Smooth muscle cell of the brain vasculature (primary cell): Measurements from ENCODE around the gene PSD.

Source experiments
- DNase-seq: peaks from one replicate; pipeline ENCODE4 v3.0.0-alpha.2; 2012; ENCODE audit warnings: low read depth, low spot score

PSD gene

DNA sequence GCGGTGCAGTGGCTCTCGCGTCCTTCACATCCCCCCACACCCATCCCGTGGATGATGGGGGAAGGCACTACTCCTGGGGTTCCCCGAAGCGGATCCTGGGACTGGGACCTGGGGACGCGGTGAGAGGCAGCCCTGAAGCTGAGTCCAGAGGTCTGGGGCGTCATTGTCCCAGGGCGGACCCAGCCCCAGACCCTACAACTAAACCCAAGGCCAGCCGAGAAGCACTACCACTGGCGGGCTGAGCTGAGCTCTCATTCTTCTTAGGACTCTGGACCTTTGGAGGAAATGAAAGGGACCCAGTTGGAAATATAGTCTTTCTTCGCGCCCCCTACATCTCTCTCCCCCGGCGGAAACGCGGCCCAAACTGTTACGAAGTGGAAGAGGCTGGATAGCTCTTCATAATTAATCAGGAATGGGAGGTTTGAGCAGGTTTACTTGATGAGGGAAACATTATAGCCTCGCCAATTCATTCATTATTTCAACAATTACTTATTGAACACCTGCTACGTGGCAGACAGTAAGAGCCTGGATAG is 1.7 kb upstream of the PSD start:
- no peak for DNase-seq

DNA sequence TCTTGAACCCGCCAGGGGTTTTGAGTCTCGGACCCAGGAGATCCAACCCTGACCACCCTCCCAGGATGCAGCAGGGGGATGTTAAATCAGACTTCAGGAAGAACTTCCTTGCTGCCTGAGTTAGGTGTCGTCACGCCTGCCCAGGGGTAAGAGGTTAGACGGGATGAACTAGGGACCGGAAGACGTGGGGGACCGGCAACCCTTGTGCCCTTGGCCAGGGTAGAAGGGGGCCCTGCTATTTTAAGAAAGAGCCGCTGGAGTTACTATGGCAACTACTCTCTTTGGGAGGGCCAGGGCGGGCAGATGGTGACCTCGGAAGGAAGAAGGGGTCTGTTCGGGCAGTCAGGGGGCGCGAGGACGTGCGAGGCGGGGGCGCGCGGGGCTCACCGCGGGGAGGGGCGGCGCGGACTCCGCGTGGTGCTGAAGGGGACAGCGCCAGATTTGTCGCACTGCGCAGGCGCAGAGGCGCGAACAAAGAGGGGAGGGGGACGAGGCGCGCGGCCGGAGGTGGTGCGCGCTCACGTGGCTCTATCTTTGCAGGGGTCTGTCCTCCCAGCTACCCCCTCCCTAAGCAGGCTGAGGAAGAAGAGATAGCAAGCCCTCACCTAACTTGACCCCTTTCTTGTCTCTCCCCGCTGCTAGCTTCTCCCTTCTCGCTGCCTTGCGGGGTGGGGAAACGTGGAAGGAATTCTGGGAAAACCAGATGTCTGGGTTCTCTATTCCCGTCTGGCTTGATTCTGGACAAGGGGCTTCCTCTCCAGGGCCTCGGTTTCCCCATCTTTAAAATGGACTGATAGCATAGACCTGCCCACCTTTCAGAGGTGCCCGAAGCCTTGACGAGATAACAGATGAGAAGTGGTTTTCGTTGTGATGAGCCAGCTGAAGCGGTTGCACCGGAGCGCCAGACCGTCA is 940 bp upstream of the PSD start:
- DNase-seq, result no peak

DNA sequence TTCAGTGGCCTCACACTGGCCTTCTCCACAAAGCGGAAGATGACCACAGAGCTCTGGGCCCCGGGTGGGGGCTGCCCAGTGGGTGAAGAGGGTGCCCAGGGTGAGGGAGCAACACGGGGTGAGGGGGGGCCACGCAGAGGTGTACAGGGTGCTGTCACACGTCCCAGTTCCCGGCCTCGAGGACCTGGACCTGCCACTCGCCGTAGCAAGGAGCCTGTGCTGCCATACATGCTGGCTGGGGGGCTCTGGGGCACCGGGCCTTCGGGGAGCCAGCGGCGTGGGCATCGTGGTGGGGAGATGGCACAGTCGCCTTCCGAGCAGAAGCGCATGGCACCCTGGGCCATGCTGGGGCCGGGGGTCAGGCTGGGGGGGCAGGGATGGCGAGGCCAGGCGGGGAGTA is 1.9 kb downstream of the PSD start:
- no peak for DNase-seq

DNA sequence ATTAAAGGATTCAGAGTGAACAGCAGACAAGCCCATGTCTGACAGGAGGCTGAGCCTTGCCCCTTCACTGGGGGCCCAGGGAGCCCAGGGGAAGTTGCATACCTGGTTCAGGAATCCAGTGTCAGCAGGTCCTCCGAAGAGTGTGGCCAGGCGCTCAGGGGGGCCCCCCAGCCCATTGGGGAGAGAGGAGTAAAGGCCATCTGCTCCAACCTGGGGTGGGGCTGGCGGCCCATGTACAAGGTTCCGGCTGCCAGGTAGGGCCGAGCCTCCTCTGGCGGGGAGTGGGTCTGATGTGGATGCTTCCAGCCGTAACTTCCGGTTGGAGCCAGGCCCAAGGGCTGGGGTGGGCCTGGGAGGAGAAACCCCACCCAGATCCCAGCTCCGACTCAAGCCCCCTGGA is 2.3 kb downstream of the PSD start:
- DNase-seq, result no peak

DNA sequence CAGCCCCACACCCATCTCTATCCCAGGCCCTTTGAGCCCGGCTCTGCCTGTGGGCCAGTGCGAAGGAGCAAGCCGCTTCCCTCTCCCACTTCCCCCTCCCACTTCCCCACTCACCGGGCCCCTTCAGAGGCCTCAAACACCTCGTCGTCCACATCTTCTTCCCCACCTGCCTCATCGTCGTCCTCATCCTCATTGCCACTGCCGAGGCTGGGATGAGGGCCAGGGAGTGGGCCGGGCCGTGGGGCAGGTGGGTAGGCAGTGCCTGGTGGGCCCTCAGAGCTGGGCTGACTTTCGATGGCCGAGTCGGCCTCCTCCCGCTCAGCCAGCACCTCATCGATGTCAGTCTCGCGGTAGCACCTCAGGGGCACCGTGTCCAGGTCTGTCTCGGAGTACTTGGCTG is 3.8 kb downstream of the PSD start:
- no peak for DNase-seq

DNA sequence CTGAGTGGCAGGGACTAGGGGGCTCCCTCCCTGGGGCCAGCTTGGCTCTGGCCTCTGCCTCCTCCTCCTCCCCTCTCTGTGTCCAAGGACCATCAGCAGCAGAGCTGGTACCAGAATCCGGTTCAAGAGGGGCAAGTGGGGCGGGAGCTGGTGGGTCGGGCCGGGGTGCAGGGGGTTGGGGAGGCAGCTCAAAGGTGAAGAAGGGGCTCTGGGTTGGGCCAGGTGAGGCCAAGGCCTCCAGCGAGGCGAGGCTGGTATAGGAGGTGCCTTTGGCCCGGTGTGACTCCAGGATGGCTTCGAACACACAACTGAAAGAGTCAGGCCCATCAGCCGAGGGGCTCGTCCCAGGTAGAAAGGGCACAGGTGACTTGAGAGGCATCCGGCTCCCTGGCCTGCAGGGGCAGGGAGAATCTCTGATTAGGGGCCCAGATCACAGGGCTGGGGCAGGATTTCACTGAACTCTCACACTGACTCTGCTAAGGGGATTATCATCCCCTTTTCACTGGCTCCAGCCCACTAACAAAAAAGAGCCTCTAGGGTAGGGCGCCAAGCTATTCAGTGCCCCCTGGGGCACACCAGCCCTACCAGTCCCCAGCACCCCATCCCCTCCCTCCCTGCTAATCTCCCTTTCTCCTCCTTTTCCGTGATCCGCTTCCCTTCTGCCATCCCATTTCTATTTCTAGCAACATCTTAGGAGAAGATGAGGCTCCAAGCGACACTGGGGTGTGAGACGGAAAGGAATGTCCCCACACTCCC is 4.6 kb downstream of the PSD start:
- no peak for DNase-seq

DNA sequence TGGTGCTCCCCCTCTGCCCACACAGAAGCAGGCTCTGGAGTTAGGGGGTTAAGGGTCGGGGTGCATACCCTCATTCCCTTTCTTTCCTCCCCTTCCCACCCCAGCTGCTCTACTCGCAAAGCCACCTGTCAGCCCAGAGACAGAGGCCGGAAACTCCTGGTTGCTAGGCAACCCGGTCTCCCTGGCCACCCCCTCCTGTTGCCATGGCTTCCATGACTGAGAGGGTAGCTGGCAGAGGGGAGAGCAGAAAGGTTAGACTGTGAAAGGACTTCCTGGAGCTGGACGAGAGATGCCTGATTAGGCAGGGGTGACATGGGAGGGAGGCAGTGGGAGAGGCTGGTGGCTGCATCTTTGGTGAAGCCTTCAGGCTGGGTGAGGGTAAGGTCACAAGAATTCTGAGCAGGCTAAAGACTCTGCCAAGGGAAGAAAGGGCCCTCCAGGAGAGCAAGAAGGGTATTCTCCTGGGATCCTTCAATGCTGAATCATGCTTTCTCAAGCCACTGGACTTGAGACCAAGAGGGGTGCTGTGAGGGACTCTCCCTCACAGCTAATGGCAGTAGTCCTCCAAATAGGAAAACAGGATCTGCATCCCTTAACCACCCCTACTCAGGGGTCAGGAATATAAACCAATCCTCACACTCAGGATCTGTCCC is 5.4 kb downstream of the PSD start:
- no peak for DNase-seq

DNA sequence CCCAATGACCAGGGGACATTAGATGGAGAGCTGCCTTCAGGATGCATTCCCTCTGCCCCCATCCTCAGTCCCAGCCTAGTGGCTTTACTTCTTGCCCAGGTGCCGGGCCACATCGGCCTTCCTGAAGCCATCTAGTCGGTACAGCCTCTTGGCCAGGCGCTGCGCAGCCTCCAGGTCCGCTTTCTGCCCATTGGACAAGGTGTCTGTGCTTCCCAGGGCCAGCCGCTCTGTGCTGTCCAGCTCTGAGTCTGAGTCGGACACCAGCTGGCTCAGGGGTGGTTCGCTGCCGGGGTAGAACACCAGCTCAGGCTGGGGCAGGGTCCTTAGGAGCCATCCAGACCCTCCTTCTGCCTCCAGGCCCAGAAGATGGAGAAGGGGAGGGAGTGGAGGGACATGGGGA is 6.3 kb downstream of the PSD start:
- no peak for DNase-seq

DNA sequence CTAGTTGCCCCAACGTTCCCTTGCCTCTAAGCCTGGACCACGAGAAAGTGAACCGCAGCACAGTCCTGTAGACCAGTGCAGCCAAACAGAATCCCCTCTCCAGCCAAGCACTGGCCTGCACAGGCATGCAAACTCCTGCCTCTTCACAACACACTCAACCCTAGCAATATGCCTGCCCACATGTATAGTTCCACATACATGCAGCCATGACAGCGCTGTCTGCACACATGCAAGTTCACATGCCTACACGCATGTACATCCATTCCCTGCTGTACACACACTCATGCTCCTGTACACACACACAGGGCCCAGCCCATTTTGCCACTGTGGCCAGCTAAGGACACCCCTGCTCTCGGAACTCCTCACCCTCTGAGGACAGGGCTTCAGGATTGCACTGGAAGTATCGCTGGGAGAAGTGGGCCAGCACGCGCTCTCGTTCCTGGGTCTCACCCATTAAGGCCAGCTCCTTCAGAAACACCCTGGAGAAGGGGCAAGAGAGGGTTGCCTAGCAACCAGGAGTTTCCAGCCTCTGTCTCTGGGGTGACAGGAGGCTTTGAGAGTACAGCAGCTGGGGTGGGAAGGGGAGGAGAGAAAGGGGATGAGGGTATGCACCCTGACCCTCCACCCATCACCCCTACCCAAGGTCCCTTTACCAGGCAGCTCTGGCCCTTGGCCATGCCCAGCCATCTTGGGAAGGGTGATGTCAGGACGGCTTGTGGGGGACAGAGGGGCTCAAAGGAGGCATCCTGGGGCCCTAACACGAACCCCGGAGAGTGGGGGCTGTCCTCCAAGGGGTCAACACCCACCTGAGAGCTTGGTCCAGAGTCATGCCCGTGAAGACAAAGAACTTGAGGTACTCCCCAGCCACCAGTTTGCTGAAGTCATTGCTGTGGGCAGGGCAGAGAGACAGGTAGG is 7.0 kb downstream of the PSD start:
- DNase-seq, result no peak

DNA sequence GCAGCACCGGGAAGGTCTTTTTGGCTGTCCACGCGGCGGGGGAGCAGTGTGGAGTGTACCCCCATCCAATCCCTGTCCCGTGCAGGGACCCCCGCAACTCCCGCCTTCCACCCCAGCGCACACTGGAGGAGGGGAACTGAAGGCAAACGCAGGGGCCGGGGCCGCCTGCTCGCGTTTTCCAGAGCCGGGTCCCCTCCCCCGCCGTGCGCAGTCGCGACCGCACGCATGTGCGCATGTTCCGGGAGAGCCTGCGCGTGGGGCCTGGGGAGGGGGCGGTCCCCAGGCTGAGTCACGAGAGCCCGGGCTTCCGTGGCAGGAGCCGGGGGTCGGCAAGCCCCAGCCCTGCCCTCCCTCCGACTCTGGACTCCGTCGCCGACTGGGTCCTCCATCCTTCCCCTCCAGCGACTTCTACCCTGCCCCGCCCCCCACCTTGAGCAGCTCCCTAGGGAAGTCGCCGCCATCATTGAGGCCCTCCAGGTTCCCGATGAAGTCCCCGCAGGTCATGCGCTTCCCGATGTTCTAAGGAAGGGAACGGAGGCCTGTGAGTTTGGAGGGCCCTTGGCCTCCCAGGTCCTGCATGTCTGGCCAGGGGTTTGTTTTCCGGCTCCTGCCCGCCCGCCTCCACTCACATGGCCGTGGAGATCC is 8.0 kb downstream of the PSD start:
- no peak for DNase-seq

DNA sequence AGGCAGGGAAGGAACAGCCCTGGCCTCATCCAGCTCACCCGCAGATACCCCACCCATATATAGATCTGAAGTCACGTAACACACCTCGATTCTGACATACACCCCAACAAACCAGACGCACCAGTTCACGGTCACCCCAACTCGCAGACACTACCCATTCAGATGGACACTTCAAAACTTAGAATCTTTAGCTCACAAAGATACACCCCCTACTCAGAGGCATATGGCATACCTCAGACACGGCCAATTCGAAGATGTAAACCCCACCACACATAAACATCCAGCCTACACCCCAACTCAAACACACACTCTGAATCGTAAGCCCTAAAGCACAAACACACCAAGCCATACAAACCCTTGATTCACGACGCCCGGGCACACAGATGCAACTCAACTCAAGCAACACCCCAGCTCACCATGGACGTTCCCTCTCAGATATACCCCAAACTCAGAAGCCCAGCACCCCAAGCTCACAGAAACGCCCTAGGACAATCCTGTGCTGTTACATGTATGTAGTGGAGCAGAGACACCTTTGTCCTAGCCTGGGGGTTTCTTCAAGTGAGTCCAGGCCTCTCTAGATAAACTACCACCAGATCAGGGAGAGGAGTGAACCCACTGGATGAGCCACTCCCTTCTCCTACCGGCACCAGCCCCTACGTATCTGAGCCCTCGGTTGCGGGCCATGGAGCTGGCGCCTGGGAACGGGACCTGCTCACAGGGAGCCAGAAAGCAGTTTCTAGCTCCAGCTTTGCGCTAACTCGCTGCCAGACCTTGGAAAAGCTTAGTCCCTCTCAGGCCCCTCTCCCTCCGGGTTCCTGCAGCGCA is 8.8 kb downstream of the PSD start:
- no peak for DNase-seq

DNA sequence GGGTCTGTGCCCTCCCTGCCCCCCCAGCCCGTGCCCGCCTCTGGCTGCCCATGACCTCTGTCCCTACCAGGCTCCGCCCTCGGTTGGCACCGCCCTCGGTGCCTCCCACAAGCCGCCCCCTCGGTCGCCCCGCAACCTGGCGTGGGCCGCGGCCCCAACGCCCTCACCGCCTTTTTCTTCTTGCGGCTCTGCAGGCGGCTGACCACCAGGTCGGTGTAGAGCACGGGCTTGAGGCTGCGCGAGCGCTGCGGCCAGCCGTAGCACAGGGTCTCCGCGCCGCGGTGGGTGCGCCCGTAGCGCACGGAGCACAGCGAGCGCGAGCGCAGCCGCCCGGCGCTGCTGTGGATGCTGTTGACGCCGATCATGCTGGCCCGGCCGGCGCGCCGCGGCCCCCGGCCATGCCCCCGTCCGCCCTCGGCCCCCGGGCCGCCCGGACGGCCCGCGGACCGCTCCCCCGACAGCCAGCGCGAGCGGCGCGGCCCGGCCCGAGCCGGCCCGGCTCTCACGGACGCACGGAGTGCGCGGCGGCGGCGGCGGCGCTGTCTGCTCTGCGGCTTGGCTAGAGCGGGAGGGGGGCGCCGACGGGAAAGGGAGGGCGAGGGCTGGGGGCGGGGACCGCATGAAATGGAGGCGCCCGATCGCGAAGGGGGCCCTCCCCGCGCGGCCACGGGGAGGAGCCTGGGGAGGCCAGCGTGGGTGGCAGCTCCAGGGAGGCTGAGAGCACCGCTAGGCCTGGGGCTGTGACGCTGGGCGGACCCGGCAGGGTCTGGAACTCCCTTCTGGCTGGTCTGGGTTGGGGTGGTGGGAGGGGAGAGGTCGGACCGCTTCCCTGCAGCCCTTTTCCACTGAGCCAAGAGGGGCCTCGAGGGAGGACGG is 9.6 kb downstream of the PSD start:
- DNase-seq, result no peak

DNA sequence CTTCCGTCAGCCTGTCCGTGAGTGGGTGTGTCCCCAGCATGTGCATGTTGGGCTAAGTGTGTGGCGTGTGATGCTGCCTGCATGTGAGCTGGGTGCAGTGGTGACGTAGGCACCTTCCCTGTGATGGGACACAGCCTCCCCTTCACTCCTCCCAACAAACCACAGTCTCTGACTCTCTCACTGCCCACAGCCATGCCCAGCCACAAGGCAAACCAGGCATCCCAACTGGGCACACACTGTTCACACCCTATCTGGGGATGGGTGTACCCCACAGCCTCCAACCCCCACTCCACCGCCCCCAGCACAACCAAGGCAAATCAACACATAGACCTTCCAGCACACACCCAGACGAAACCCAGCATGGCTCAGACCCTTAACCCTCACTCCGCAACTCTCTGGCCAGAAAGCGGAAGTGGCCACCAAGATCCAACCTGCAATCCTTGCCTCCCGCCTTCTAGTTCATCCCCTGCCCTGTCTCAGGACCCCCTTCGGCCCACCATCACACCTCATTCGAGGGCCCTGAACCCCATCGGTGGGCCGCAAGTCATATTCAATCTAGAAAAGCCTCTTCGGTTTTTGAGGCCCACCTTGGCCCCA is 10.4 kb downstream of the PSD start:
- DNase-seq, result no peak

DNA sequence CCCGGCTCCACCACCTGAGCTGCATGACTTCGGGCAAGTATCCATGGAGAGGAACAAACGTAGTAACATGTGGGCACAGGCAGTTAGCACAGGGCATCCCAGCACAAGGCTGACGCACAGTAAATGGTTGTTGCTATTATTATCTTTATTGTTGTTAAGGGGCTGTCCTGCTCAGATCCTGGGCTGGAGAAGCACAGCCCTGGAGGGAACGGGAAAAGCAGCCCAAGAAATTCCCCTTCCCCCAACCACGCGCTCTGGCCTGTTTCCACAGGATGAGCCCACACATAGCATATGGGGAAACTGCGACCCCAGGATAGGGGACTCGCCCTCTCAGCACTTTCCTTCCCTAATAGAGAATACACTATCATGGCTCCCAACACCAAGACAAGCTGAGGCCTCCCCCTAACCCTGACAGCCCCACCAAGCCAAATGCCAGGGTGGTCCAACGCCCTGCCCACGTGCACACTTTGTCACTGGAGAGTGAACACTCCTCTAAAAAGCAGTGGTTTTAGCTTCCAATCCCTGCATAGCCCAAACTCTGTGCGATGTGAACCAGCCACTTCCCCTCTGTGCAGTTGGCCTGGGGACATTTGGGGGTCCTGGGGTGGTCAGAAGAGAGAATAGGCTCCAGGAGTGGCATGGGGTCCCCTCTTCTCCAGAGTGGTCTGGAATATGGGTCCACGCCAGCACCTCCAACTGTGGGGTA is 11.0 kb downstream of the PSD start:
- DNase-seq, result no peak

DNA sequence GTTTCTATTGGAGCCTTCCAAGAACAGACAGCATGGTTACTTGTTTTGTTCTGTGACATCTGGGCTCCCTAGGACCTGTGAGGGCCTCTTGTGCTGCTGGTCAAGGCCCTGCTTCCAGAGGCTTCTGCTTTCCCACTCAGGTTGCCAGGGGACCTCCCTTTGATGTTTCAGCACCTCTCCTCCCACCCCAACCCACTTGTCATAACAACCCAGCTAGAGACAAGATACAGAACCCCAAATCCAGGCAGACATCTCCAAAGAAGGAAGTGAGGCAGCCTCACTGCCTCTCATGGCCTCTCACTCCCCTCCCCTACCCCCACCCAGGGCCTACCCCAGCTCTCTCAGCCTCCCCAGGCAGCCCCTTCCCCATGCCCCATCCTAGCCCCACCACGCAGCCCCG is 11.8 kb downstream of the PSD start:
- no peak for DNase-seq

DNA sequence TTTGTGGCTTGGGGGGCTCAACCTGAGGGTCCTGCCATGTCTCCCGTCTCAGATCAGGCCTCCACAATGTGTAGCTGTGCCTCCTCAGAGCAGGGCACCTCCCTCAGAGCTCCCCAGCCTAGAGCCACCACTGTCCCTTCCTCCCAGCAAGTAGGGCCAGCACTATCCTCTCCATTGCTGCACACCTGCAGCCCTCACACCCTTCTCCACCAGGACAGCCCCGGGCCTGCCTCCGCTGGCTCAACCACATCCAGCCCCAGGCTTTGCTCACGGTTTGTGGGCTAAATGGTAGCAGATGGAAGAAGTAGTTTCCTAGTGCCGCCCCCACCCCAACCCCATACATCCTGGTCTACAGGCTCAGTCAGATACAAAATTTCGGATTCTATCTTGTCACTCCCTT is 13.0 kb downstream of the PSD start:
- DNase-seq, result no peak

DNA sequence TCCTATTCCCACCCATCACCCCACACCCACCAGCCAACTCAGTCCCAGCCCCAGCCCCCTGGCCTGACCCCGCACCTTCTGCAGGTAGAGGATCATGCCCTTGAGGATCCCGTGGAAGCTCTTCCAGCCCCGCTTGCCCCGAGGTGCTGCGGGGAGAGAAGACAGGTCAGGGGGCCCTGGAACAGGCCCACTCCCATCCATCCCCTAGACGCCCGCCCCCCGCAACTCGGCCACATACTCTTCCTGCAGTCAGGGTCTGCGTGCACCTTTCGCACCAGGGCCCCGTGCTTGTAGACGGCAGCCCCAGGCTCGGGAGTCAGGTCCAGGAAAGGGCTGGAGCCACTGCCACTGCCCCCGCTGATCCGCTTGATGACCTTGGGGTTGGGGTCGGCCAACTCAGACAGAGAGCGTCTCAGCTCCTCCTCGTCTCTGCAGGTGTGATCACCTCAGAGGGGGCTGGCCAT is 13.4 kb downstream of the PSD start:
- no peak for DNase-seq
